Ovary (tissue), 9 donors: ENCODE data around the gene AP2B1. TPM values are rescaled to one million over a fixed set of nuclear protein-coding genes. Genes with fewer than 3 reads are reported as not detected.

Source experiments
- DNase-seq, 5 donors: peaks; one replicate each; pipeline ENCODE4 v3.0.0-alpha.2; 2019 to 2020
- H3K27ac ChIP-seq, 2 donors: fragments of 200-600 bp; one replicate each; pipeline versions ENCODE4 v1.5.1 to v1.8.0; 2019 to 2022
- H3K27me3 ChIP-seq: fragments of 200-600 bp; one replicate; pipeline ENCODE4 v1.8.0; 2022
- H3K36me3 ChIP-seq: fragments of 200-600 bp; sonication (generic); one replicate; pipeline ENCODE4 v1.5.1; 2019
- H3K4me1 ChIP-seq: one replicate; pipeline ENCODE4 v1.8.1; 2013; ENCODE audit warnings: mild to moderate bottlenecking, moderate library complexity; ENCODE audit not compliant: insufficient read depth
- H3K4me3 ChIP-seq: fragments of 200-600 bp; sonication (generic); one replicate; pipeline ENCODE4 v1.5.1; 2017
- H3K9me3 ChIP-seq, 2 donors: fragments of 200-600 bp in 1 of 2; sonication (generic) in 1 of 2; one replicate each; pipeline versions ENCODE4 v1.5.1 to v1.8.1; 2013 to 2019; ENCODE audit warnings: mild to moderate bottlenecking in 1 of 2, moderate library complexity in 1 of 2
- CTCF ChIP-seq, 3 donors: fragments of 450-650 bp in 2 of 3; fragments of 200-600 bp in 1 of 3; IDR thresholded peaks; one replicate each; pipeline versions ENCODE4 v1.5.1 to v1.8.0; 2016 to 2022; ENCODE audit warnings: antibody characterized with exemption in 3 of 3, mild to moderate bottlenecking in 1 of 3
- EP300 ChIP-seq: sonication (generic); formaldehyde crosslinking; IDR thresholded peaks from one replicate; pipeline ENCODE4 v1.6.1; 2017; ENCODE audit warnings: antibody characterized with exemption
- POLR2A ChIP-seq: fragments of 450-650 bp; IDR thresholded peaks from one replicate; pipeline ENCODE4 v1.6.1; 2017; ENCODE audit warnings: antibody characterized with exemption, mild to moderate bottlenecking, moderate library complexity
- WGBS, 3 donors: extraction: QIAGEN DNeasy Blood & Tissue Kit in 1 of 3; methylation state at CpG; one replicate each; pipeline versions ENCODE4 v1.1.5 to v1.1.7; 2013 to 2017; 5-methylcytosine and 5-hydroxymethylcytosine counted together
- intact Hi-C, 4 donors: fragments of 100-400 bp; cut with DNase I; formaldehyde crosslinking; loops; one replicate each; pipeline versions ENCODE4 v1.11.0 to v1.15.1; 2022 to 2023
- polyA plus RNA-seq, 2 donors: library from polyadenylated mRNA; stranded (reverse); fragments of 200-250 nt in 1 of 2; fragments of 350-450 nt in 1 of 2; fragmentation: Illumina TruSeq in 1 of 2; extraction: RNeasy Lipid Tissue Mini Kit (QIAGEN cat#74804) in 1 of 2; gene quantifications; one replicate each; pipeline ENCODE4 v1.2.3, GENCODE V29; 2013 to 2014
- total RNA-seq, 7 donors: library from RNA; depleted of rRNA in 2 of 7; stranded (reverse); fragments of >200 nt in 2 of 7; fragmentation: NEBNext Ultra II Directional in 3 of 7; extraction: Animal tissue kit (Norgen Biotek cat#: 25700) in 3 of 7; gene quantifications; one replicate each; pipeline versions ENCODE4 v1.1.0 to v1.2.4, GENCODE V29; 2016 to 2023
- donor health status: DM: no; HTN: no; CAD: no; lungs with moderate emphysema.
- donor health status: DM: no; HTN: no; CAD: no.
- donor health status: Bipolar disorder and iron deficiency.
- donor health status: DM: yes; HTN: yes; CAD: no.
- donor health status: DM: no; HTN: no; CAD: no.
- donor health status: DM: yes; HTN: yes; CAD: no.

Gene AP2B1
- total and polyA plus RNA-seq, 9 donors, result 42.6 to 170 (median 139) TPM

DNA sequence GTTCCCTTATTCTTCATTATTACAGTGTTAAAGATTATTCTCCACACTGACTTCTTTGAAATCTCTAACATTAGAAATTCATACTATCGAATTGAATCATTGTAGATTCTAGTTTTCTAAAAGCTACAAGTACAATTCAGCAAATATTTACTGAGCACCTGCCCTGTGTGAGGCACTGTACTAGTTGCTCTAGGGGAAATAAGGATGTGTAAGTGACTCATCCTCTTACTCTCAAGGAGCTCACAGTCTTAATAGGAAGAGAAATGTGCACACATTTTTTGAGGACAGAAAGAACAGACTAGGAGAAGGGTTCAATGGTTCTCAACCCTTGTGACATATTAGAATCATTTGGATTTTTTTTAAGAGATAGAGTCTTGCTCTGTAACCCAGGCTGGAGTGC lies 42.0 kb upstream of the AP2B1 start:
- Histone ChIP-seq H3K36me3 (no peaks in the 10 kb centered on the region), H3K27me3 (no peaks in the 10 kb centered on the region)
- intact Hi-C loops, result loop anchor here in 1 of 4 donors (10.0 kb wide), 1 partner anchor 200 kb away; no protein-coding TSS in a partner anchor

GRCh38 chr17:35546487-35546886 lies 40.6 kb upstream of the AP2B1 start:
- DNase-seq, result no peak
- Histone ChIP-seq H3K36me3 (no peaks in the 10 kb centered on the region), H3K4me1 (peaks cover 2% of the 10 kb centered on the region), H3K4me3 (no peak overlapping the region), H3K27me3 (no peaks in the 10 kb centered on the region), H3K27ac (no peak overlapping the region), H3K9me3 (no peaks in the 10 kb centered on the region)
- 58 to 73% (median 70%) methylated on average over 1 of the region's 1 CpG for WGBS, 3 donors
- TF ChIP-seq EP300 (no peak), CTCF (IDR thresholded peaks at IDR 0.05) (no peak), POLR2A (no peak)
- intact Hi-C loops, result loop anchor here in 1 of 4 donors (10.0 kb wide), 1 partner anchor 198 kb away; no protein-coding TSS in a partner anchor

More for the DNA sequence above, 42.0 kb upstream of the AP2B1 start:
- DNase-seq, result no peak
- 22 to 86% (median 84%) methylated on average over 1 of the region's 1 CpG for WGBS, 3 donors
- TF ChIP-seq CTCF (IDR thresholded peaks at IDR 0.05) (no peak), EP300 (no peak), POLR2A (no peak)
- Histone ChIP-seq H3K4me1 (peaks cover 2% of the 10 kb centered on the region), H3K4me3 (no peak overlapping the region), H3K27ac (no peak overlapping the region), H3K9me3 (no peaks in the 10 kb centered on the region)

- H3K4me1 ChIP-seq, result no peaks in the 10 kb centered on the region
- 69 to 75% (median 70%) methylated on average over 8 of the region's 8 CpGs for WGBS, 3 donors
- H3K4me3 ChIP-seq, result no peak overlapping the region
- no peak for DNase-seq
- TF ChIP-seq CTCF (IDR thresholded peaks at IDR 0.05), result no peak
- no peak for TF ChIP-seq EP300
- TF ChIP-seq POLR2A, result no peak
- H3K36me3 ChIP-seq, result no peaks in the 10 kb centered on the region
- no peaks in the 10 kb centered on the region for H3K9me3 ChIP-seq
- no peaks in the 10 kb centered on the region for H3K27me3 ChIP-seq
- intact Hi-C loops, result loop anchor here in 1 of 4 donors (10.0 kb wide), 1 partner anchor 196 kb away; no protein-coding TSS in a partner anchor
- no peak overlapping the region for H3K27ac ChIP-seq
These were observed 38.8 kb upstream of the AP2B1 start for GRCh38 chr17:35548208-35548810.

DNA sequence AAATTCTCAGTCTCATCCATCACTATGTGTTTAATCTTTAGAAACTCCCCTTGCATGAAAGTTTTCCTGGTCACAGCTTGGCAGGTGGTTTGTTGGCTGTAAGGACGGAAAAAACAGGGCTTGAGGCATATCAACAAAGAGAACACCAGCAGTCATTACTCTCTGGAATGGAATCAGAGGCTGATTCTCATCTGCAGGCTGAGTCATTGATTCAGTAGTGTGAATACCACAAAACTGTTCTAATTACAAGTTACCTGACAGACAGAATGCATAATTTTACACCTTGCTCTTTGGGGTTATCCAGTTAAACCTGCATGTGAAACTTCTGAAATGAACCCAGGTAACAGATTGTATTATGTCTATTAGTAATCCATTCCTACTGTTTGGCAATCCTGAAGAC lies 38.1 kb upstream of the AP2B1 start:
- H3K4me1 ChIP-seq, result no peaks in the 10 kb centered on the region
- H3K9me3 ChIP-seq, result no peaks in the 10 kb centered on the region
- DNase-seq, result no peak
- intact Hi-C loops, result loop anchor here in 1 of 4 donors (10.0 kb wide), 1 partner anchor 196 kb away; no protein-coding TSS in a partner anchor
- no peaks in the 10 kb centered on the region for H3K27me3 ChIP-seq
- H3K36me3 ChIP-seq, result no peaks in the 10 kb centered on the region
- no peak overlapping the region for H3K4me3 ChIP-seq
- no peak overlapping the region for H3K27ac ChIP-seq
- no peak for TF ChIP-seq CTCF (IDR thresholded peaks at IDR 0.05)
- TF ChIP-seq EP300, result no peak
- no peak for TF ChIP-seq POLR2A
- WGBS, 3 donors, result 38 to 46% (median 40%) methylated on average over 1 of the region's 1 CpG
